ENCODE data around the gene CEP164. TPM values are rescaled to one million over a fixed set of nuclear protein-coding genes. Genes with fewer than 3 reads are reported as not detected.

Gene CEP164
- total and polyA plus RNA-seq, 2 of the 8 experiments (the other 6 are each of a cell fraction or from before 2014, with no cell fraction given), result 8.4 to 20.8 TPM

DNA sequence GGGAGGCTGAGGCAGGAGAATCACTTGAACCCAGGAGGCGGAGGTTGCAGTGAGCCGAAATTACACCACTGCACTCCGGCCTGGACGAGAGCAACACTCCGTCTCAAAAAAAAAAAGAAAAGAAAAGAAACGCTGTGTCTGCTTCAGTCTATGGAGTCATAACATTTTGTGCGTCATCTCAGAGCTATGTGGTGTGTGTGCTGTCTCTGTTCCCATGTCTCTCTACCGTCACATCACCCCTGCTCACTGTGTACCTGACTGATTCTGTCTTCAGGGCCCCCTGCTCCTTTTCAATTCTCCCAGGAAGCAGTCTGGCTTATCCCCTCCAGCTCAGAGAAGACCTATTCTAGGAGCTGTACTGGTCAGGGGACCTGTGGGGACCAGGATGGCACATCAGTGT, 29.5 kb upstream of the CEP164 start (continued):
- TF ChIP-seq RAD21 (IDR thresholded peaks at IDR 0.05 in 1 of 2, conservative IDR thresholded peaks at IDR 0.05 in 1 of 2; ENCODE audit: low read depth in 2 of 2, low read length in 2 of 2), result no peak
- no peak for TF ChIP-seq KDM1A (IDR thresholded peaks at IDR 0.05; ENCODE audit: borderline replicate concordance, low read length)
- no peak for TF ChIP-seq HDAC6 (IDR thresholded peaks at IDR 0.05; ENCODE audit: low read depth, low read length)
